ENCODE measurements around the gene HOXC12.

GRCh38 chr12:53968214-53969127 lies 13.8 kb downstream of the HOXC12 start:
- TF ChIP-seq CTCF (IDR thresholded peaks at IDR 0.05) (no peak), EP300 (IDR thresholded peaks at IDR 0.05) (no peak)

Measured in suprapubic skin (tissue), 3 donors.